WERI-Rb-1 (cell line): ENCODE data around the gene MVB12A.
A peak's percentile ranks its signal among the peaks of the same experiment; 100 is the strongest.

Experiments used
- DNase-seq: peaks from one replicate; pipeline ENCODE4 v3.0.0-alpha.2; 2020
- H3K27ac ChIP-seq: fragments of 250-450 bp; sonication (Bioruptor Pico); 2 replicates; pipeline ENCODE4 v1.5.1; 2020; ENCODE audit warnings: mild to moderate bottlenecking, moderate library complexity
- H3K27me3 ChIP-seq: fragments of 250-450 bp; sonication (Bioruptor Pico); 2 replicates; pipeline ENCODE4 v1.5.1; 2021; ENCODE audit warnings: mild to moderate bottlenecking, low read depth, moderate library complexity; ENCODE audit not compliant: insufficient read depth, severe bottlenecking
- H3K36me3 ChIP-seq: fragments of 250-450 bp; sonication (Bioruptor Pico); 2 replicates; pipeline ENCODE4 v1.5.1; 2020; ENCODE audit warnings: mild to moderate bottlenecking, moderate library complexity
- H3K4me3 ChIP-seq: 2 replicates; pipeline ENCODE4 v1.5.1; 2011; ENCODE audit warnings: low read depth, mild to moderate bottlenecking, control low read depth, low read length
- H3K9me3 ChIP-seq: fragments of 250-450 bp; sonication (Bioruptor Pico); 2 replicates; pipeline ENCODE4 v1.5.1; 2021; ENCODE audit warnings: mild to moderate bottlenecking, moderate library complexity; ENCODE audit not compliant: severe bottlenecking
- CTCF ChIP-seq: IDR thresholded peaks from 2 replicates; pipeline ENCODE4 v1.5.1; 2011; ENCODE audit warnings: low read depth, mild to moderate bottlenecking, control low read depth, inconsistent platforms, low read length

Gene MVB12A

GRCh38 chr19:17406887-17407196, 13.0 kb upstream of the MVB12A start:
- H3K9me3 ChIP-seq = no peaks in the 10 kb centered on the region
- H3K36me3 ChIP-seq = no peaks in the 10 kb centered on the region
- no peaks in the 10 kb centered on the region for H3K27me3 ChIP-seq
- no peak overlapping the region for H3K27ac ChIP-seq
- H3K4me3 ChIP-seq = no peak overlapping the region
- TF ChIP-seq CTCF = no peak
- no peak for DNase-seq

GRCh38 chr19:17409990-17410389, 9.9 kb upstream of the MVB12A start:
- TF ChIP-seq CTCF = no peak
- Histone ChIP-seq H3K4me3 (no peak overlapping the region), H3K27me3 (no peaks in the 10 kb centered on the region)

GRCh38 chr19:17411801-17412200, 8.0 kb upstream of the MVB12A start:
- Histone ChIP-seq H3K36me3 (no peaks in the 10 kb centered on the region), H3K27me3 (no peaks in the 10 kb centered on the region), H3K9me3 (no peaks in the 10 kb centered on the region), H3K4me3 (no peak overlapping the region), H3K27ac (peak overlapping the region; percentile 71)
- no peak for TF ChIP-seq CTCF
- DNase-seq = no peak

More at GRCh38 chr19:17409990-17410389, 9.9 kb upstream of the MVB12A start:
- Histone ChIP-seq H3K36me3 (no peaks in the 10 kb centered on the region), H3K27ac (no peak overlapping the region), H3K9me3 (no peaks in the 10 kb centered on the region)
- DNase-seq = no peak

- no peak for TF ChIP-seq CTCF
- H3K27ac ChIP-seq = peak overlapping the region; percentile 82
- no peak overlapping the region for H3K4me3 ChIP-seq
- no peaks in the 10 kb centered on the region for H3K36me3 ChIP-seq
- no peak for DNase-seq
- no peaks in the 10 kb centered on the region for H3K9me3 ChIP-seq
- no peaks in the 10 kb centered on the region for H3K27me3 ChIP-seq
Observed at GRCh38 chr19:17414097-17414496, 5.8 kb upstream of the MVB12A start.

- Histone ChIP-seq H3K4me3 (peak overlapping the region; percentile 41), H3K27ac (peak overlapping the region; percentile 82), H3K36me3 (no peaks in the 10 kb centered on the region), H3K27me3 (no peaks in the 10 kb centered on the region), H3K9me3 (no peaks in the 10 kb centered on the region)
- DNase-seq = peak; percentile 83
- TF ChIP-seq CTCF = no peak
Observed at GRCh38 chr19:17415121-17415520, 4.7 kb upstream of the MVB12A start.

GRCh38 chr19:17418710-17419109, 1.1 kb upstream of the MVB12A start:
- no peak for TF ChIP-seq CTCF
- no peak overlapping the region for H3K4me3 ChIP-seq
- no peak for DNase-seq
- H3K27me3 ChIP-seq = no peaks in the 10 kb centered on the region
- peaks cover 12% of the 10 kb centered on the region for H3K36me3 ChIP-seq
- H3K9me3 ChIP-seq = no peaks in the 10 kb centered on the region
- peak overlapping the region; percentile 51; the same call in 1 of the 2 replicates for H3K27ac ChIP-seq
